LNCAP (cell line): Measurements from ENCODE around the gene CYB5A.

Experiments
- CTCF ChIP-seq: fragments of 450-650 bp; IDR thresholded peaks from 2 replicates; pipeline ENCODE4 v1.5.1; 2017; ENCODE audit warnings: mild to moderate bottlenecking

CYB5A gene, protein sequence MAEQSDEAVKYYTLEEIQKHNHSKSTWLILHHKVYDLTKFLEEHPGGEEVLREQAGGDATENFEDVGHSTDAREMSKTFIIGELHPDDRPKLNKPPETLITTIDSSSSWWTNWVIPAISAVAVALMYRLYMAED

DNA sequence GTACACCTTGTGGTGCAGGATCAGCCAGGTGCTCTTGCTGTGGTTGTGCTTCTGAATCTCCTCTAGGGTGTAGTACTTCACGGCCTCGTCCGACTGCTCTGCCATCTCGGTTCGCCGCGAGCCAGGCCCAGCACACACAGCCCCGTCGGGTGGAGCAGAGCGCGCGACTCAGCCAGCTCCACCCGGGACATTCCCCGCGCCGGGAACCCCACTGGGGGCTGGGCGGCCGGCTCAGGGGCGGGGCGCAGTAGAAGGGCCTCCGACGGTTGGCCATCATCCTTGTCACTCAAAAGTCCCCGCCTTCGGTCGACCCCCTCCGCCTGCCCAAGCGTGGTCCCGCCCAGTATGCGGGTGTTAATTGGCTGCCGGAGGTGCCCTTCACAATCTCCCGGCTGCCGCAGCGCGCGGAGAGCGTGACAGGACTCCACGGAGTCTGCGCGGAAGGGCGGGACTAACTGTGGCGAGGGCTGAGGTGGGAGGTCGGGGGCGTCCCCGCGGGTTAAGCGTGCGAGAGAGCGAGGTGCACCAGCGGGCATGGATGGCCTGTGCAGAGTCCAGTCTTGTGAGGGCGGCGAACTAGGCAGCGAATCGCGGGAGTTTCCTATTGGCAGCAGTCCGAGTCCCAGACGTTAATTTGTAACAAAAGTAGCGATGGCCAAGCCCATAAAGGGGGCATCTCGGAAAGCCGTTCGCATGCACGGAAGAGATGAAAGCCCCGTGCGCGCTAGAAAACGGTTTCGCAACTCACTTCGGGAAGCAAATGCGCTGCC, at the start of gene CYB5A:
TSS of gene CYB5A (minus strand) at position 193 of the 770 bp plus-strand sequence. CDS start at position 105, 88 bp downstream.
- TF ChIP-seq CTCF, result no peak

DNA sequence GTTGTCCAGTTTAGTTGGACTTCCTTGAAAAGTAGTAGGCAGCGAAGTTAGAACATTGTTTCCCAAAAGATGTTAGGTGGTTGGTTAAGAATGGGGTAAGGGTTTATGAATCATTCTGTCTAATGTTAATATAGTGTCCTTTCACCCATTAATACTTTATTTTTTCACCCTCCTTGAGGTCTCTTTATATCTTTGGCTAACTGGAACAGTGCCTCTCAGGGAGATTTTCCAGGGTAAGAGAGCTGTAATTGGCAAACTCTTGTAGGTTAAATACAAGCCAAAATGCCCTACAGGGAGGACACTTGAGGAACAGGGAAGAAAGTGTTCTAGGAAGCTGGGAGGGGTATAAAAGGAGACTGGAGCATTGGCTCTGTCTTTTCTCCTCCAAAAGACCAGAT, 46.1 kb upstream of the CYB5A start:
- no peak for TF ChIP-seq CTCF

- TF ChIP-seq CTCF, result no peak
Observed at GRCh38 chr18:74337155-74337911, 45.6 kb upstream of the CYB5A start.

GRCh38 chr18:74336656-74337055, 44.9 kb upstream of the CYB5A start:
- TF ChIP-seq CTCF, result no peak

GRCh38 chr18:74334242-74334893, 42.6 kb upstream of the CYB5A start:
- TF ChIP-seq CTCF, result no peak

DNA sequence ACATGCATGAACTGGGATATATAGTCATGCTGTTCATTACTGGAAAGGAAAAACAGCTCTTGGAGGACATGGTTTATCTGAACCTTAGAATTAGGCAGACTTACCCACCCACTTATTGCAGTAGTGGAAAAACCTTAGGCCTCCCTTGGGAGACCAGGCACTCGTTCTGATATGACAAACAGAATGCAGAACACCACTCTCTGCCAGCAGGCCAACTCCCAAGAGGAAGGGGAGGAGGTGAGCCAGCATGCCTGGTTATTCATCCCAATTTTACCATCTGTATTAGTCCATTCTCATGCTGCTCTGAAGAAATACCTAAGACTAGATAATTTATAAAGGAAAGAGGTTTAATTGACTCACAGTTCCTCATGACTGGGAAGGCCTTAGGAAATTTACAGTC, 41.3 kb upstream of the CYB5A start:
- no peak for TF ChIP-seq CTCF

DNA sequence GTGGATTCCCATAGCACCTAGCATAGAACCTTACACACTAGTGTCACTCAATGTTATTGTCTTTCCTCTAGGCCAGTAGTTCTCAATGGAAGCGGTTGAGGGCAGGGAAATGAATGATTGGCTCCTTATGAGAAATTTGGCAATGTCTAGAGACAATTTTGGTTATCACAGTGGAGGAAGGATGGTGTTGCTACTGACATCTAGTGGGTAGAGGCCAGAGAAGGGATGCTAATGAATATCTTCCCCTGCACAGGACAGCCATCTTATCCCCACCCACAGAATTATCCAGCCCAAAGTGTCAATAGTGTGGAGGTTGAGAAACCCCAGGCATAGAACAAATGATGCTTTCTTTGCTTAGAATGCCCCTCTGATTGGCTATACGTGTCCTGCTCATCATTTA, 39.6 kb upstream of the CYB5A start:
- TF ChIP-seq CTCF, result peak; percentile 65
